PC-9 (cell line): Measurements from ENCODE around the gene LCE2A. TPM values are rescaled to one million over a fixed set of nuclear protein-coding genes. Genes with fewer than 3 reads are reported as not detected.
"Not testable (repeated sequence)": the region's sequence is repeated elsewhere in the genome, so short reads cannot be mapped to it uniquely, and the experiment has no call there.

Experiments
- BruUV-seq: library from RNA; stranded (reverse); fragments of 400-500 nt; replicated peaks from 2 replicates; lab custom pipeline; 2021; lab: Mats Ljungman, UMichigan
- CTCF ChIA-PET: fragments of 300-600 bp; sonication (Branson Sonifier 250); formaldehyde crosslinking; loops from one replicate; lab custom pipeline; 2022; ENCODE audit warnings: antibody characterized with exemption; lab: Charles Lee
- POLR2A ChIA-PET: fragments of 300-600 bp; sonication (Branson Sonifier 250); formaldehyde crosslinking; loops from one replicate; lab custom pipeline; 2022; ENCODE audit warnings: antibody characterized with exemption; ENCODE audit not compliant: unreplicated experiment; lab: Charles Lee
- DNase-seq, 2 experiments: peaks; one replicate each; pipeline versions ENCODE4 v3.0.0 to v3.0.0-alpha.2; 2015 to 2022; ENCODE audit warnings: mixed read lengths in 1 of 2
- H2AFZ ChIP-seq: fragments of 200-600 bp; sonication (generic); 2 replicates; pipeline ENCODE4 v1.8.1; 2017; ENCODE audit warnings: antibody characterized with exemption
- H3F3A ChIP-seq: fragments of 200-600 bp; sonication (generic); 2 replicates; pipeline ENCODE4 v1.8.1; 2017; ENCODE audit warnings: antibody characterized with exemption, mild to moderate bottlenecking, low read depth; ENCODE audit not compliant: insufficient read depth
- H3K27ac ChIP-seq: fragments of 200-600 bp; sonication (generic); 2 replicates; pipeline ENCODE4 v1.6.1; 2016; ENCODE audit warnings: mixed run types
- H3K27me3 ChIP-seq: fragments of 200-600 bp; sonication (generic); 2 replicates; pipeline ENCODE4 v1.6.1; 2016; ENCODE audit warnings: low read depth, mixed run types; ENCODE audit not compliant: insufficient read depth
- H3K36me3 ChIP-seq: fragments of 200-600 bp; sonication (generic); 2 replicates; pipeline ENCODE4 v1.6.1; 2016; ENCODE audit warnings: low read depth, mixed run types
- H3K4me1 ChIP-seq: fragments of 200-600 bp; sonication (generic); replicated peaks from 2 replicates; pipeline ENCODE4 v1.6.1; 2016; ENCODE audit warnings: mixed run types; ENCODE audit not compliant: insufficient read depth
- H3K4me2 ChIP-seq: fragments of 200-600 bp; sonication (generic); 2 replicates; pipeline ENCODE4 v1.6.1; 2017; ENCODE audit warnings: mixed run types
- H3K4me3 ChIP-seq: fragments of 200-600 bp; sonication (generic); 2 replicates; pipeline ENCODE4 v1.6.1; 2016; ENCODE audit warnings: mixed run types
- H3K79me2 ChIP-seq: fragments of 200-600 bp; sonication (generic); 2 replicates; pipeline ENCODE4 v1.6.1; 2017; ENCODE audit warnings: low read depth, mixed run types
- H3K9me2 ChIP-seq: fragments of 200-600 bp; sonication (generic); 2 replicates; pipeline ENCODE4 v1.8.1; 2017; ENCODE audit warnings: mild to moderate bottlenecking; ENCODE audit not compliant: insufficient read depth
- H3K9me3 ChIP-seq: fragments of 200-600 bp; sonication (generic); 2 replicates; pipeline ENCODE4 v1.8.1; 2016; ENCODE audit warnings: low read depth; ENCODE audit not compliant: insufficient read depth
- H4K20me1 ChIP-seq: fragments of 200-600 bp; sonication (generic); 2 replicates; pipeline ENCODE4 v1.8.1; 2017; ENCODE audit not compliant: insufficient read depth
- CTCF ChIP-seq: fragments of 200-600 bp; sonication (generic); conservative IDR thresholded peaks from 2 replicates; pipeline ENCODE4 v1.6.1; 2017; ENCODE audit warnings: mixed run types, antibody characterized with exemption, mild to moderate bottlenecking, moderate library complexity
- EZH2 ChIP-seq: fragments of 200-600 bp; sonication (generic); IDR thresholded peaks from 2 replicates; pipeline ENCODE4 v1.8.0; 2017; ENCODE audit warnings: antibody characterized with exemption, low read depth
- intact Hi-C: fragments of 100-400 bp; cut with micrococcal nuclease; formaldehyde crosslinking; loops from one replicate; pipeline ENCODE4 v1.10.0; 2022; ENCODE audit not compliant: unreplicated experiment
- total RNA-seq: library from RNA; stranded (reverse); gene quantifications from 2 replicates; pipeline ENCODE4 v1.2.3, GENCODE V29; 2021

LCE2A gene
- total RNA-seq, 1 experiment from 2014 or later, result not detected

DNA sequence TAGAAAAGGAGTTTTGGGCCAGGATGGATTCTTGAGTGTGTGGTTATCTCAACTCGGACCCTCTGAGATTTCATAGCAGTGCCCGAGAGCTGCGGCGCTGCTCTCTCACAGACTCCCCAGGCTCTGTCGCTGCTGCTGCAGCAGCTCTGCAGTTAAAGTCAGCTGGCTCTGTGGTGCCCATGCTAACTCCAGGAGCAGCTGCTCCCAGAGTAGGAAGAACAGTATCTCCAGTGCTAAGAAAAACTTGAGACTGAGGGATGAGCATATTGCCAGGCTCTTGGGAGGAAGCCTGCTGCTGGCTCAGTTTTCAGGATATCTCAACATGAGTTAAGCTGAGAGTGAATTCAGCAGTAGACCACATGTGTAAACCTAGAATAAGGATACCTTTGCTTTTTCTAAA, 30.5 kb upstream of the LCE2A start:
- Histone ChIP-seq H3K9me2 (no peaks in the 10 kb centered on the region), H3K4me1 (no peaks in the 10 kb centered on the region), H3K36me3 (no peaks in the 10 kb centered on the region), H3K4me2 (no peak overlapping the region), H3K9me3 (no peaks in the 10 kb centered on the region), H2AFZ (no peak overlapping the region), H3K27ac (no peak overlapping the region), H4K20me1 (no peaks in the 10 kb centered on the region), H3K79me2 (no peaks in the 10 kb centered on the region), H3F3A (no peaks in the 10 kb centered on the region), H3K4me3 (no peak overlapping the region), H3K27me3 (peaks cover 45% of the 10 kb centered on the region)
- intact Hi-C loops, result no loop called here
- TF ChIP-seq EZH2, result no peak
- no peak for TF ChIP-seq CTCF
- no TSS peak for BruUV-seq
- ChIA-PET POLR2A (no interaction called here), CTCF (no interaction called here)
- no peak for DNase-seq

GRCh38 chr1:152673016-152673415, 25.1 kb upstream of the LCE2A start:
- BruUV-seq, result no TSS peak
- Histone ChIP-seq H3F3A (no peaks in the 10 kb centered on the region), H3K79me2 (no peaks in the 10 kb centered on the region), H3K9me2 (no peaks in the 10 kb centered on the region), H3K4me1 (no peaks in the 10 kb centered on the region), H3K36me3 (no peaks in the 10 kb centered on the region), H3K27me3 (peaks cover 56% of the 10 kb centered on the region), H3K9me3 (no peaks in the 10 kb centered on the region), H3K4me3 (no peak overlapping the region), H3K4me2 (no peak overlapping the region), H3K27ac (no peak overlapping the region), H2AFZ (no peak overlapping the region), H4K20me1 (no peaks in the 10 kb centered on the region)
- ChIA-PET POLR2A (no interaction called here), CTCF (no interaction called here)
- no peak for DNase-seq
- intact Hi-C loops, result no loop called here
- TF ChIP-seq EZH2 (no peak), CTCF (no peak)

GRCh38 chr1:152674983-152675382, 23.2 kb upstream of the LCE2A start, which contains the start of gene LCE2C:
TSS of gene LCE2C (plus strand) at chr1:152675279. CDS start at chr1:152676016, 737 bp downstream.
- CTCF ChIA-PET, result not testable (repeated sequence)
- peaks cover 65% of the 10 kb centered on the region for H3K27me3 ChIP-seq

DNA sequence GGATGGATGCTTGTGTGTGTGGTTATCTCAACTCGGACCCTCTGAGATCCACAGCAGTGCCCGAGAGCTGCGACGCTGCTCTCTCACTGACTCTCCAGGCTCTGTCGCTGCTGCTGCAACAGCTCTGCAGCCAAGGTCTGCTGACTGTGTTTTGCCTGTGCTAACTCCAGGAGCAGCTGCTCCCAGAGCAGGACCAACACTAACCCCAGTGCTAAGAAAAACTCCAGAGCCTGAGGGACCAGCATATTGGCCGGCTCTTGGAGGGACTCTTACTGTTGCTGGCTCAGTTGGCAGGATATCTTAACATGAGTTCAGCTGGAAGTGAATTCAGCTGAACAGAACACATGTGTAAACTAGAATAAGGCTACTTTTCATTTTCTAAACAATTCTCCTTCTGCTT, 18.7 kb upstream of the LCE2A start:
- H4K20me1 ChIP-seq, result no peaks in the 10 kb centered on the region
- H3K36me3 ChIP-seq, result no peaks in the 10 kb centered on the region
- H3K4me3 ChIP-seq, result no peak overlapping the region
- H3K9me3 ChIP-seq, result no peaks in the 10 kb centered on the region
- POLR2A ChIA-PET, result no interaction called here
- CTCF ChIA-PET, result no interaction called here
- H3K79me2 ChIP-seq, result no peaks in the 10 kb centered on the region
- no peak for DNase-seq
- no peak overlapping the region for H3K4me2 ChIP-seq
- intact Hi-C loops, result no loop called here
- no peak overlapping the region for H3K27ac ChIP-seq
- H3K9me2 ChIP-seq, result no peaks in the 10 kb centered on the region
- no TSS peak for BruUV-seq
- H3K27me3 ChIP-seq, result peaks cover 48% of the 10 kb centered on the region
- no peak for TF ChIP-seq EZH2
- no peak for TF ChIP-seq CTCF
- H3F3A ChIP-seq, result no peaks in the 10 kb centered on the region
- H3K4me1 ChIP-seq, result no peaks in the 10 kb centered on the region
- no peak overlapping the region for H2AFZ ChIP-seq

More at GRCh38 chr1:152674983-152675382, 23.2 kb upstream of the LCE2A start, which contains the start of gene LCE2C:
- intact Hi-C loops, H2AFZ ChIP-seq, H4K20me1 ChIP-seq, H3K36me3 ChIP-seq, H3K4me2 ChIP-seq, H3K9me2 ChIP-seq, BruUV-seq, DNase-seq, POLR2A ChIA-PET, H3K4me1 ChIP-seq, H3K9me3 ChIP-seq, H3K79me2 ChIP-seq, H3F3A ChIP-seq, H3K4me3 ChIP-seq, H3K27ac ChIP-seq: not testable (repeated sequence)
